ENCODE measurements around the gene ELOVL6. TPM values are rescaled to one million over a fixed set of nuclear protein-coding genes. Genes with fewer than 3 reads are reported as not detected.
A peak's percentile ranks its signal among the peaks of the same experiment; 100 is the strongest.

Gene ELOVL6
- total RNA-seq, result under 1 TPM in 3 of 4 donors, not detected in 1; 0.10 to 0.42 (median 0.13) TPM

- in situ Hi-C loops (cut with MboI; ENCODE audit: low sequenced_read_pairs in 4 of 4) (no loop called here), intact Hi-C loops (cut with DNase I; ENCODE audit: low total_unique reads) (loop anchor here (5.0 to 10.0 kb wide), 2 partner anchors 89 to 494 kb away; partner anchors contain the start of gene CASP6)
- H3K4me1 ChIP-seq, result no peaks in the 10 kb centered on the region
- peak within 1 kb of the TSS; percentile 70 to 81 (median 75) for H3K4me3 ChIP-seq
- peak; percentile 18 to 31 for ATAC-seq
- H3K27me3 ChIP-seq, result no peaks in the 10 kb centered on the region
- H3K27ac ChIP-seq, result peak within 1 kb of the TSS in 1 of 4 donors; percentile 33
- TF ChIP-seq CTCF (IDR thresholded peaks at IDR 0.05 in 4 of 5, conservative IDR thresholded peaks at IDR 0.05 in 1 of 5) (no peak), POLR2A (IDR thresholded peaks at IDR 0.05) (no peak)
- H3K9me3 ChIP-seq, result no peaks in the 10 kb centered on the region
- no peaks in the 10 kb centered on the region for H3K36me3 ChIP-seq
- peak; percentile 24 to 33 for DNase-seq
Observed at GRCh38 chr4:110198435-110199416, at the start of gene ELOVL6. Gene ELOVL6 (minus strand): TSS chr4:110198615. CDS start chr4:110198335, 280 bp downstream.

GRCh38 chr4:110248100-110248499 lies 49.7 kb upstream of the ELOVL6 start:
- TF ChIP-seq POLR2A (IDR thresholded peaks at IDR 0.05) (no peak), CTCF (IDR thresholded peaks at IDR 0.05 in 4 of 5, conservative IDR thresholded peaks at IDR 0.05 in 1 of 5) (no peak)
- Histone ChIP-seq H3K9me3 (no peaks in the 10 kb centered on the region), H3K27me3 (no peaks in the 10 kb centered on the region), H3K4me1 (no peaks in the 10 kb centered on the region), H3K36me3 (no peaks in the 10 kb centered on the region), H3K4me3 (no peak overlapping the region), H3K27ac (no peak overlapping the region)
- no peak for ATAC-seq
- intact Hi-C loops (cut with DNase I; ENCODE audit: low total_unique reads) (no loop called here), in situ Hi-C loops (cut with MboI; ENCODE audit: low sequenced_read_pairs in 4 of 4) (no loop called here)
- DNase-seq, result no peak

GRCh38 chr4:110247591-110247990 lies 49.2 kb upstream of the ELOVL6 start:
- Histone ChIP-seq H3K9me3 (no peaks in the 10 kb centered on the region), H3K27ac (no peak overlapping the region), H3K27me3 (no peaks in the 10 kb centered on the region), H3K4me3 (no peak overlapping the region), H3K4me1 (no peaks in the 10 kb centered on the region), H3K36me3 (no peaks in the 10 kb centered on the region)
- intact Hi-C loops (cut with DNase I; ENCODE audit: low total_unique reads) (no loop called here), in situ Hi-C loops (cut with MboI; ENCODE audit: low sequenced_read_pairs in 4 of 4) (no loop called here)
- TF ChIP-seq CTCF (IDR thresholded peaks at IDR 0.05 in 4 of 5, conservative IDR thresholded peaks at IDR 0.05 in 1 of 5) (no peak), POLR2A (IDR thresholded peaks at IDR 0.05) (no peak)
- ATAC-seq (no peak), DNase-seq (no peak)

- Histone ChIP-seq H3K9me3 (no peaks in the 10 kb centered on the region), H3K27me3 (no peaks in the 10 kb centered on the region), H3K4me1 (no peaks in the 10 kb centered on the region), H3K4me3 (no peak overlapping the region), H3K36me3 (no peaks in the 10 kb centered on the region), H3K27ac (no peak overlapping the region)
- in situ Hi-C loops (cut with MboI; ENCODE audit: low sequenced_read_pairs in 4 of 4), result no loop called here
- DNase-seq (no peak), ATAC-seq (no peak)
- no peak for TF ChIP-seq CTCF (IDR thresholded peaks at IDR 0.05 in 4 of 5, conservative IDR thresholded peaks at IDR 0.05 in 1 of 5)
- no peak for TF ChIP-seq POLR2A (IDR thresholded peaks at IDR 0.05)
- intact Hi-C loops (cut with DNase I; ENCODE audit: low total_unique reads), result no loop called here
Observed at GRCh38 chr4:110245577-110245976, 47.2 kb upstream of the ELOVL6 start.
